HepG2 (cell line): ENCODE measurements around the gene FAM222A. TPM values are rescaled to one million over a fixed set of nuclear protein-coding genes. Genes with fewer than 3 reads are reported as not detected.
A peak's percentile ranks its signal among the peaks of the same experiment; 100 is the strongest.

Experiments
- ATAC-seq: fragments of 200-7000 bp; cut with Tn5 transposase; 3 replicates; pipeline ENCODE4 v1.9.1; 2020; ENCODE audit warnings: mild to moderate bottlenecking, moderate library complexity
- BruUV-seq: library from RNA; stranded (reverse); fragments of 400-500 nt; replicated peaks from 2 replicates; lab custom pipeline; 2021; lab: Mats Ljungman, UMichigan
- CTCF ChIA-PET: fragments of 300-600 bp; formaldehyde crosslinking; extraction: SDS; loops from one replicate; lab custom pipeline; 2021; ENCODE audit warnings: low total read pairs, inconsistent platforms, low intra/inter-chr PET ratio; lab: Yijun Ruan, JAX
- POLR2A ChIA-PET: fragments of 350-600 bp; sonication (Branson Sonifier 250); formaldehyde crosslinking; loops from one replicate; lab custom pipeline; 2020; ENCODE audit warnings: antibody characterized with exemption, inconsistent platforms; lab: Yijun Ruan, JAX
- DNase-seq: peaks from one replicate; pipeline ENCODE4 v3.0.0-alpha.2; 2015; ENCODE audit warnings: low spot score
- FAIRE-seq: peaks from 3 replicates; lab custom pipeline; 2011; peaks lifted over from hg19 to GRCh38; lab: Jason Lieb, UNC
- H2AFZ ChIP-seq: one replicate; pipeline ENCODE4 v1.6.1; 2011; ENCODE audit warnings: low read length, inconsistent platforms
- H3K27ac ChIP-seq: fragments of 300-600 bp; 3 replicates; pipeline ENCODE4 v1.8.0; 2011; ENCODE audit warnings: mixed run types, mild to moderate bottlenecking, mixed read lengths, low read length, inconsistent platforms; ENCODE audit not compliant: insufficient read depth; ENCODE audit errors: extremely low read length
- H3K27me3 ChIP-seq, 2 experiments: fragments of 200-600 bp in 1 of 2; 2 replicates in 1 of 2; 3 replicates in 1 of 2; pipeline versions ENCODE4 v1.6.0 to v1.8.0; 2011; ENCODE audit warnings: low read length in 2 of 2, mild to moderate bottlenecking in 2 of 2, moderate library complexity in 2 of 2, inconsistent platforms in 1 of 2; ENCODE audit not compliant: insufficient read depth in 2 of 2, control insufficient read depth in 1 of 2
- H3K36me3 ChIP-seq, 2 experiments: fragments of 200-600 bp in 1 of 2; replicated peaks in 1 of 2; 2 replicates in 1 of 2; 3 replicates in 1 of 2; pipeline versions ENCODE4 v1.5.1 to v1.8.0; 2011; ENCODE audit warnings: low read length in 2 of 2, inconsistent platforms in 1 of 2; ENCODE audit not compliant: insufficient read depth in 2 of 2, control insufficient read depth in 1 of 2
- H3K4me1 ChIP-seq: 2 replicates; pipeline ENCODE4 v1.5.1; 2012; ENCODE audit warnings: low read length, inconsistent platforms; ENCODE audit not compliant: insufficient read depth
- H3K4me2 ChIP-seq: 2 replicates; pipeline ENCODE4 v1.6.0; 2011; ENCODE audit warnings: low read depth, low read length, inconsistent platforms
- H3K4me3 ChIP-seq, 3 experiments: fragments of 200-600 bp in 1 of 3; sonication (generic), shearing (Covaris generic) in 1 of 3; replicated peaks in 1 of 3; 2 replicates each; pipeline ENCODE4 v1.5.1; 2011 to 2016; ENCODE audit warnings: low read length in 3 of 3, inconsistent platforms in 2 of 3, low read depth in 2 of 3, mild to moderate bottlenecking in 2 of 3, control low read depth in 1 of 3, mixed read lengths in 1 of 3; ENCODE audit not compliant: insufficient read depth in 1 of 3
- H3K79me2 ChIP-seq: one replicate; pipeline ENCODE4 v1.6.1; 2011; ENCODE audit warnings: low read length, inconsistent platforms; ENCODE audit not compliant: insufficient read depth
- H3K9ac ChIP-seq: 2 replicates; pipeline ENCODE4 v1.6.0; 2011; ENCODE audit warnings: mild to moderate bottlenecking, low read depth, low read length, inconsistent platforms; ENCODE audit not compliant: insufficient read depth
- H3K9me3 ChIP-seq: 2 replicates; pipeline ENCODE4 v1.5.1; 2012; ENCODE audit warnings: mild to moderate bottlenecking, low read length
- H4K20me1 ChIP-seq: 2 replicates; pipeline ENCODE4 v1.6.0; 2011; ENCODE audit warnings: inconsistent platforms, mild to moderate bottlenecking, low read length, moderate library complexity; ENCODE audit not compliant: insufficient read depth
- ATAD3A ChIP-seq: sonication (generic); formaldehyde crosslinking; IDR thresholded peaks from 2 replicates; pipeline ENCODE4 v1.4.0; 2020; ENCODE audit warnings: missing genetic modification reagents
- HNRNPLL ChIP-seq: fragments of 200-400 bp; formaldehyde crosslinking; IDR thresholded peaks from 2 replicates; pipeline ENCODE4 v1.6.1; 2017; ENCODE audit warnings: mild to moderate bottlenecking, low read depth, low read length; ENCODE audit not compliant: poor library complexity, severe bottlenecking
- HNRNPUL1 ChIP-seq: fragments of 200-400 bp; formaldehyde crosslinking; IDR thresholded peaks from 2 replicates; pipeline ENCODE4 v1.6.1; 2017; ENCODE audit warnings: low read depth, mild to moderate bottlenecking, low read length, moderate library complexity
- KDM4B ChIP-seq: sonication (generic); formaldehyde crosslinking; IDR thresholded peaks from 2 replicates; pipeline ENCODE4 v1.4.0; 2020; ENCODE audit warnings: missing genetic modification reagents
- KLF13 ChIP-seq: sonication (generic); formaldehyde crosslinking; IDR thresholded peaks from 2 replicates; pipeline ENCODE4 v1.4.0; 2020; ENCODE audit warnings: mild to moderate bottlenecking, missing genetic modification reagents
- MXI1 ChIP-seq: IDR thresholded peaks from 3 replicates; pipeline ENCODE4 v1.6.1; 2012; ENCODE audit warnings: low read depth, low read length, inconsistent platforms, borderline replicate concordance
- SMAD3 ChIP-seq: sonication (generic); formaldehyde crosslinking; IDR thresholded peaks from 2 replicates; pipeline ENCODE4 v1.4.0; 2020; ENCODE audit warnings: missing genetic modification reagents
- TBL1XR1 ChIP-seq: fragments of 150-350 bp; IDR thresholded peaks from 2 replicates; pipeline ENCODE4 v1.6.1; 2014; ENCODE audit warnings: borderline replicate concordance, low read length; ENCODE audit not compliant: partially characterized antibody
- WIZ ChIP-seq: sonication (generic); formaldehyde crosslinking; IDR thresholded peaks from 2 replicates; pipeline ENCODE4 v1.5.1; 2020; ENCODE audit warnings: mild to moderate bottlenecking, missing genetic modification reagents
- ZBTB38 ChIP-seq: sonication (generic); formaldehyde crosslinking; IDR thresholded peaks from 2 replicates; pipeline ENCODE4 v1.5.1; 2020; ENCODE audit warnings: mild to moderate bottlenecking, missing genetic modification reagents
- ZFX ChIP-seq: sonication (generic); formaldehyde crosslinking; IDR thresholded peaks from 2 replicates; pipeline ENCODE4 v1.4.0; 2020; ENCODE audit warnings: mild to moderate bottlenecking, low read depth, missing genetic modification reagents, moderate library complexity
- ZIK1 ChIP-seq: sonication (generic); formaldehyde crosslinking; IDR thresholded peaks from 2 replicates; pipeline ENCODE4 v1.5.0; 2020; ENCODE audit warnings: mild to moderate bottlenecking, low read depth, missing genetic modification reagents, borderline replicate concordance
- ZMAT3 ChIP-seq: sonication (generic); formaldehyde crosslinking; conservative IDR thresholded peaks from 2 replicates; pipeline ENCODE4 v1.7.0; 2021; ENCODE audit warnings: missing genetic modification reagents
- ZMYM3 ChIP-seq: sonication (generic); formaldehyde crosslinking; IDR thresholded peaks from 2 replicates; pipeline ENCODE4 v1.5.1; 2020; ENCODE audit warnings: mild to moderate bottlenecking, missing genetic modification reagents
- ZNF558 ChIP-seq: sonication (generic); formaldehyde crosslinking; IDR thresholded peaks from 2 replicates; pipeline ENCODE4 v1.9.0; 2022; ENCODE audit warnings: mild to moderate bottlenecking, missing genetic modification reagents, borderline replicate concordance
- ZNF891 ChIP-seq: sonication (generic); formaldehyde crosslinking; IDR thresholded peaks from 2 replicates; pipeline ENCODE4 v1.5.0; 2020; ENCODE audit warnings: mild to moderate bottlenecking, missing genetic modification reagents
- WGBS: methylation state at CpG from one replicate; pipeline ENCODE4 v1.1.6; 2017; ENCODE audit warnings: low lambda C conversion rate; 5-methylcytosine and 5-hydroxymethylcytosine counted together
- in situ Hi-C: cut with HindIII; loops from 2 replicates; pipeline ENCODE4 v1.10.0; 2017; ENCODE audit warnings: low pct_unique_long_range_greater_than_20kb; ENCODE audit not compliant: extremely low pct_ligation_motif_present
- intact Hi-C: fragments of 100-400 bp; cut with micrococcal nuclease; formaldehyde crosslinking; loops from one replicate; pipeline ENCODE4 v1.10.0; 2022; ENCODE audit not compliant: unreplicated experiment
- polyA plus RNA-seq, 8 experiments: library from polyadenylated mRNA; depleted of rRNA in 3 of 8; stranded (reverse) in 7 of 8; unstranded in 1 of 8; fragments of >200 nt; fragmentation: Illumina TruSeq in 4 of 8; extraction: Trizol in 4 of 8; gene quantifications; 2 replicates each; pipeline versions ENCODE4 v1.2.1 to v1.2.3, GENCODE V29; 2011 to 2016; ENCODE audit warnings: low read depth in 4 of 8, missing spikeins in 1 of 8, mixed read lengths in 1 of 8; ENCODE audit not compliant: insufficient read depth in 1 of 8
- total RNA-seq, 5 experiments: library from RNA; depleted of rRNA; stranded (reverse); fragments of >200 nt; fragmentation: Illumina TruSeq; extraction: Trizol; gene quantifications; 2 replicates each; pipeline ENCODE4 v1.2.3, GENCODE V29; 2016; ENCODE audit warnings: low read depth in 1 of 5

The FAM222A gene
- total and polyA plus RNA-seq, 2 of the 13 experiments (the other 11 are each of a cell fraction or from before 2014, with no cell fraction given), result 2.7 to 9.6 TPM

DNA sequence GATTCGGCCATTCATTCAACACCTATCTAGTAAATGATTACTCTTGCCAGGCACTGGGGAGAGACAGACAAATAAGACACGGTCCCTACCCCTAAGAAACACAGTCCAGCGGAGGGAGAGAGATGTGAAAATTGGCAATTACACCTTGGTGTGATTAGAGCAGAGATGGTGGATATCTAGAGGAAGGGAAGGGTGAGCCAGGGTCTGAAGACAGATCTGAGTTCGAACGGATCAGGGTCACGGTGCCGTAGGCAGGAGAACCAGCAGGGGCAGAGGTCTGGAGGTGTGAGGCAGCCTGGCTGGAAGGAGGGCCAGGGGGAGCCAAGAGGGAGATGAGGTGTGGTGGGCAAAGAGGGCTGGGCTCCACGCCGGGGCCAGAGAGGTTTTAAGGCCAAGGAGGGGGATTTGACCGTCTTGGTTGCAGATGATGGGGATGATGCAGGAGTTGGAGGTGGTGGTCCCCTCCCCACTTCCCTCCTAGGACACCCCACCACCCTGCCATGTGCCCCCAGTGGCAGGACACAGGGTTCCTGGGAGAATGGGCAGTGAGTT lies 27.1 kb downstream of the FAM222A start:
- FAIRE-seq (no peak), DNase-seq (no peak), ATAC-seq (no peak)
- Histone ChIP-seq H2AFZ (no peak overlapping the region), H3K27ac (peak overlapping the region; percentile 82), H3K36me3 (peaks cover 2 to 3% of the 10 kb centered on the region in 2 experiments; a peak in 3 of 5 replicates), H3K79me2 (peaks cover 3% of the 10 kb centered on the region), H4K20me1 (no peaks in the 10 kb centered on the region), H3K9ac (no peak overlapping the region), H3K9me3 (no peaks in the 10 kb centered on the region), H3K4me2 (no peak overlapping the region), H3K27me3 (no peaks in the 10 kb centered on the region), H3K4me3 (no peak overlapping the region), H3K4me1 (peaks cover 79% of the 10 kb centered on the region)
- no TSS peak for BruUV-seq
- WGBS, result 92% methylated on average over 10 of the region's 10 CpGs
- in situ Hi-C loops (no loop called here), intact Hi-C loops (no loop called here)
- no peak for TF ChIP-seq HNRNPUL1
- TF ChIP-seq ZBTB38 (CRISPR knock-in tag), result 0 out of 2 replicates have a peak, but pooled peaks have one; percentile 34
- POLR2A ChIA-PET, result interaction anchor here (0.6 to 1.0 kb wide), 2 partner anchors 12 to 24 kb away, joined by 3 to 4 read pairs; no protein-coding TSS in a partner anchor
- CTCF ChIA-PET, result no interaction called here

- 19% methylated on average over 3 of the region's 4 CpGs for WGBS
- H4K20me1 ChIP-seq, result no peaks in the 10 kb centered on the region
- FAIRE-seq, result no peak
- no peaks in the 10 kb centered on the region for H3K9me3 ChIP-seq
- peak overlapping the region; percentile 75 for H3K4me2 ChIP-seq
- H3K4me3 ChIP-seq, result peak overlapping the region in 1 of 3 experiments; percentile 46; a peak in 1 of 6 replicates
- peak overlapping the region; percentile 26 for H3K9ac ChIP-seq
- H3K4me1 ChIP-seq, result peaks cover 72% of the 10 kb centered on the region
- peaks cover 2 to 3% of the 10 kb centered on the region in 2 experiments; a peak in 3 of 5 replicates for H3K36me3 ChIP-seq
- no peak for DNase-seq
- BruUV-seq, result no TSS peak
- peak; percentile 31 for ATAC-seq
- H3K27ac ChIP-seq, result peak overlapping the region; percentile 82
- H3K27me3 ChIP-seq, result no peaks in the 10 kb centered on the region
- in situ Hi-C loops, result no loop called here
- intact Hi-C loops, result no loop called here
- ChIA-PET CTCF (no interaction called here), POLR2A (interaction anchor here (1.0 kb wide), 1 partner anchor 12 kb away, joined by 3 read pairs; no protein-coding TSS in a partner anchor)
- H3K79me2 ChIP-seq, result no peaks in the 10 kb centered on the region
- H2AFZ ChIP-seq, result no peak overlapping the region
- TF ChIP-seq HNRNPLL, result peak; percentile 9
- no peak for TF ChIP-seq ZMAT3
- TF ChIP-seq SMAD3 (CRISPR knock-in tag), result no peak
- TF ChIP-seq ZFX (CRISPR knock-in tag), result no peak
- TF ChIP-seq WIZ, result no peak
- no peak for TF ChIP-seq ZIK1 (CRISPR knock-in tag)
- TF ChIP-seq KDM4B (CRISPR knock-in tag), result 0 out of 2 replicates have a peak, but pooled peaks have one; percentile 21
- peak; percentile 95; the same call in 1 of the 2 replicates for TF ChIP-seq ZMYM3 (CRISPR knock-in tag)
- TF ChIP-seq KLF13 (CRISPR knock-in tag), result no peak
- TF ChIP-seq ZNF891 (CRISPR knock-in tag), result no peak; the same call in 1 of the 2 replicates
- TF ChIP-seq TBL1XR1, result no peak
- no peak for TF ChIP-seq ZNF558 (CRISPR knock-in tag)
- TF ChIP-seq ATAD3A, result peak; percentile 39; the same call in 1 of the 2 replicates
- no peak for TF ChIP-seq MXI1
Observed at GRCh38 chr12:109741286-109741969, 27.8 kb downstream of the FAM222A start.
